ENCODE results near the gene LLPH.

Gene LLPH

DNA sequence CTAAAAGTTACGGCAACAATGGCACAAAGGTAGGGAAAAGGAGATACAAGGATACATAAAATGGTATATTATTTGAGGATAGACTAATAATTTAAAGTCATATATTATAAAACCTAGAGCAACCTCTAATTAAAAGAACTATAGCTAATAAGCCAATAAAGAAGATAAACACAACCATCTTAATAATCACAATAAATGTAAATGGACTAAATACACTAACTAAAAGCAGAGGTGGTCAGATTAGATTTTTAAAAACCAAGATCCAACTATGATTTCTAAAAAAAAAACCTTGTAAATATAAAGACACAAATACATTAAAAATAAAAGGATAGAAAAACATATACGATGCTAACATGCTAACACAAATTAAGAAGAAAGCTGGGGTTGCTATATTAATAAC, 10.7 kb upstream of the LLPH start:
- FAIRE-seq = no peak

DNA sequence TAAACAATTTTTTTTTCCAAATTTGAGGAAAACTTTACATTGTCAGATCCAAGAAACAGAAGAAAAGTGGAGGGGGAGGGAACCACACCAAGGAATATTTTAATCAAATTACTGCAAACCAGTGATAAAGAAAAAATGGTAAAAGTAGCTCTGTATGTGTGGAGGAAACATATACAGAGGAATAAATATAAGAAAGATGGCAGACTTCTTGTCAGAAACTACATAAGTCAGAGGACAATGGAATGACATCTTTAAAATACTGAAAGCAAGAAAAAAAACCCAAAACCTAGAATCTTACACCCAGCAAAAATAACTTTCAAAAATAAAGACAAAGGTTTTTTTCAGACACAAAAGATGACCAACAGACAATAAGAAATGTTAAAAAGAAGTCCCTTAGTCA, 10.2 kb upstream of the LLPH start:
- FAIRE-seq = no peak

DNA sequence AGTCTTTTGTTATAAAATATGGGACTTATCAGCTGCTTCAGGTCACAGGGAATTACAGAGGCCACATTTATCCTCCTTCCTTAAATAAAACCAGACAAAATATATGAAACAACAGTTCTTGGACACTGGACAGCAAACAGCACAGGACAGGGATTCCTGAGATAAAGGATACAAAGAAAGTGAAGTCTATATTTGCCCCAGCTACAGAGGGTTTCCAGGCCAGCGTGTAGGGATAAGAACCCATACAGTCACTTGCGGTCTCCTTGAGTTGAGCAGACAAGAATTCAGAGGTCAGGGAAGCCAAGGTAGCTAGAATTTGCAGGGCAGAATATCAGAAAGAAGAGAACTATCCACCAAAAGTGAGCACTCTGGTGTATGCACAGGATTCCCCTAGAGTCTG, 8.8 kb upstream of the LLPH start:
- no peak for FAIRE-seq

DNA sequence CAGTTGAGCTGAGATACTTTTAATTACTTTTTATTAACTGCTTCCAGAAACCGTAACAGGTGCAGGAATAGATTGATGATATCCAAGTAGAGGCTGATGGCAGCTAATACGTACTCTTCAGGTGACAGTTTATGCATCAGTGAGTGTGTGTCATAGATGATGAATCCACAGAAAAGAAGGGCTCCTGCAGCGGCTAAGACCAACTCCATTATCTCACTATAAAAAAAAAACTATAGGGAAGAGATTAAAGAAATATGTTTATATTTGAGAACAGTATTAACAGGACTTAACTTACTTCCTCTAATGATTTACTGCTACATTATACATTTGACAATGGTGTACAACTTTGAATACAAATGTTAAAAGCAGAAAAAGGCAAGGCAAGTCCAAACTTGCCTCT, 7.4 kb upstream of the LLPH start:
- no peak for FAIRE-seq

DNA sequence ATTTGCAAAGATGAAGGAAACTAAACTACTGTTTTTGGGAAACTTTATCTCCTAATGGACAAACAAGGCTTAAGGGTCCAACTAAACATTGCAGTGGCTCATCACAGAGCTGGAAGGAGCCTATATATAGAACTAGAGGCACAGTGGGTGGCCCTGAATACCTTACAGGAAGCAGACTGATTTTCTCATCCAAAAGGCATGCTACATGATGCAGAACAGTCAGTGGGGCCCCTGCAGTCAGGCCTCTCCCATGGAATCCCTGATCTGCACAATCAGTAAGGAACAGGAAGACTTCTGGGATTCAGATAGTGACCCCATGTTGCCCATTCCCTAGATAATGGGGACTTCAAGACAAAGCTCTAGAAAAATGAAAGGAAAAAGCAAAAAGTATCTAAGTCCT, 1.9 kb upstream of the LLPH start:
- no peak for FAIRE-seq

DNA sequence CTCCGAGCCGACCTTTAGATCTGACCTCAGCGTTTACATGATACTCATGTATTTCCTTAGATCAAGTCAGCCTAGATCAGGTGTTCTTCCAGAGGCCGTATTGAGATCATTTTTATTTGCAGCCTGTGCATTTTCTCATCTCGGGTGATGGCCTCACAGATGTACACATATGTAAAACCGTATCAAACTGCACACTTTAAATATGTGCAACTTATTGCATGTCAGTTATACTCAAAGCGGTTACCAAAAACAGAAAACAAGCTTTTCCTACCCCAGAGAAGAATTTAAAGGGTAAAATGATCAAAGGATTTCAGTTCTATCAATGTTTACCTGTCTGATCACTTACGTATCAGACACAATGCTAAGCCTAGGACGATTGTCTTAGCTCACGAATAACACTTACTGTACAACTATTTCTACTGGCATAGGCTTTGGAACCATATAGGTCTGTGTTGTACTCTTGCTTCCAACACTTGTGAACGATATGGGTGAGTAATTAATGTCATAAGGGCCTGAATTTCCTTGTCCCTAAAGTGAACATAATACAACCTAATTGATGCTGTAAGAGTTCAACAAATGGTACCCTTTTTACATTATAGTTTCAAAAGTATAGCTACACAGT, 628 bp upstream of the LLPH start:
- FAIRE-seq = no peak

DNA sequence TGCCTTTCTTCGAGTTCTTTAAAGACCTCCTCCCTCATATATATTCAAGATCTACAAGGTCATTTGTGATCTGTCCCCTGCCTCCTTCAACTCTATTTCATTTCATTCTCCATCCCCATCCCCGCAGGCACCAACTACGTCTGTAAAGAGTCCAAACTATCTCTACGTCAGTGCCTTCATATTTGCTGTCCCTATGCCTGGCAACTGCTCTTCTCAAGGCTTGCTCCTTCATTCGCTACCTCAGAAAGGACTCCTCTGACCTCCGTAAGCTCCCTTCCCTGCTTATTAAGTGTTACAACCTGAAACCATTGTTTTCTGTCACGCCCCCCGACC, 650 bp downstream of the LLPH start:
- FAIRE-seq = no peak

DNA sequence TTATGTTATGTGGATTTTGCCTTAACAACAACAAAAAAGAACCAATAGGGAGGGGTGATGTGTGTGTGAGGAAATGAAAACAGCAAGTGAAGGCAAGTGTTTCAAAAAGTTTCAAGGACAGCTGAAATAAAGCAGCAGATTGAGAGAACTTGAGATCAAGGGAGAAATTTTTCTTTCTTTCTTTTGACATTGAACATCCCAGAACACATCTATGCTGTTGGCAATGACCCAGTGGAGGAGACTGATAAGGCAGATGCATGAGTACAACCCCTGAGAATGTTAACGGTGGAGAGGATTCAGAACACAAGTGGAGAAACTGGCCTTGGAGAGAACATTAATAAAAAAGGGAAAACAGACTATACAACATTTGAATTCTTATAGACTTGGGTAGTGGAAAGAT, 2.9 kb downstream of the LLPH start:
- no peak for FAIRE-seq

DNA sequence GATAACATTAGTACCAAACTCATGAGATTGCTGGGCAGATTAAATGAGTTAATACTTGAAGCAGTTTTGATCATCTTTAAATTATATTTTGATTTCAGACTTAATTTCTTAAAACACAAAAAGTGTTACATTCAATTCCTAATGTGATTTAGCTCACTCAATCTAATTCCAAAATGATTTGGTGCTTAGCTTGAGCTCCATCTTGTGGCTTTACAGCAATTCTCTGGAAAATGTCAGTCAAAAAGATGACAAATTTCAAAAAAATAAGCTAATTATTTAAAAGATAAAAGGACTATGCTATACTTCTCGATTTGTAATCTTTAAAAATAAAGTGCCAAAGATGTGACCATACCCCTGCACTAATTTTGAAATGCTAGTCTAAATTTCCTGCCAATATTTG, 10.1 kb downstream of the LLPH start:
- FAIRE-seq = no peak

DNA sequence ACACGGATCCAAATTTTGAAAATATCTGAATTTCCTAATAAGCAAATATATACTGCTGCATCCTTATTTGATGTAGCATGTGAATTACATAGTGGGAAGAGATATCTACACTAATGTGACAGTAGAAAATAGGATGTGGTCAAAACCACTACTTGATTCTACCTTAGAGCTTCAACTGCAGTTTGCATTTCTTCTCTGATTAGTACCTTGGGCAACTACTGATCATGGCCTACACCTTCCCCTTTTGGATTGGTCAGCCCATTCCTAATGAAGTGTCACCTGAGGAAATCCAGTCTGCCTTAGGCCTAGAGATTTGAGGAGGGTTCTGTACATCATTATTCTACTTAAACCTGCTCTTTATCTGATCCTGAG, 10.7 kb downstream of the LLPH start:
- FAIRE-seq = no peak

DNA sequence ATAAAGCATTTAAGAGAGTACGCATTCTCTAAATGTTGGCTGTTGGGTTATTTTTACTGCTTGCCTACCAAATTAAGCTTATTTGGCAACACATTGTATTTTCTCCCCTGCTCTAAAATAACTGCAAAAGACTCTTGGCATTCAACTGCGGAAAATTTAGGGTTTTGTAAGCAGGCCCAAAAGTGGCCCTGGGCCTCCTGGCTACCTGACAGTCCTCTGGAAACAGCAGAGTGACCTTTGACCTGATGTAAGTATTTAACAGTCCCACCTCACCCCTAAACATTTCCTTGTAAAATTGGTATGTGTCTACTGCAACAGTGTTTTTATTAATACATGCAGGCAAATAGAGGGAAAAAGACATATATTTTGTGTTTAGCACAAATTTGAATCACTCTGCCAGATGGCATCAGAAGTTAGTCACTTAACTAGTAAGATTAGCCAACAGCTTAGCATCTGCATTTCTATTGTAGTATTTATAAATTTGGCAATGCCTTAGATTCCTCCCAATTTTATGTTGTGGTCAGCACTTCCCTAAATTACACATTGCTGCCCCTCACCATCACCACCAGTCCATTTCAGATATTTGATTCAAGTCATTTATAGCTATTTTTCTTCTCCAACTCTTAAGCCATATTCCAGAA, 11.2 kb downstream of the LLPH start:
- FAIRE-seq = no peak

DNA sequence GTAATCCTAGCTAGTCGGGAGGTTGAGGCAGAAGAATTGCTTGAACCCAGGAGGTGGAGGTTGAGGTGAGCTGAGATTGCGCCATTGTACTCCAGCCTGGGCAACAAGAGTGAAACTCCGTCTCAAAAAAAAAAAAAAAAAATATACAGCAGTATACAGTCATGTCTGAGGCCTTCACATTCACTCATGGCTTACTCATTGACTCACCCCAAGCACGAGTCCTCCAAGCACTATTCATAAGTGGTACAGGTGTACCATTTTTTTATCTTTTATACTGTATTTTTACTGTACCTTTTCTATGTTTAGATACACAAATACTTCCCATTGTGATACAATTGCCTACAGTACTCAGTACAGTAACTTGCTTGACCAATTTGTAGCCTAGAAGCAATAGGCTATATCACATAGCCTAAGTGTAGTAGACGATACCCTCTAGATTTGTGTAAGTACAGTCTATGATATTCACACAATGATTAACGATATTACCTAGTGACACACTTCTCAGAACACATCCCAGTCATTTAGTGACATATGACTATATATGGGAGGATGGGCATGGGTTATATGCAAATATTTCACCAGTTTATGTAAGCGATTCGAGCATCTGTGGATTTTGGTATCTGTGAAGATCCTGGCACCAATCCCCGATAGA, 12.2 kb downstream of the LLPH start:
- FAIRE-seq = no peak

DNA sequence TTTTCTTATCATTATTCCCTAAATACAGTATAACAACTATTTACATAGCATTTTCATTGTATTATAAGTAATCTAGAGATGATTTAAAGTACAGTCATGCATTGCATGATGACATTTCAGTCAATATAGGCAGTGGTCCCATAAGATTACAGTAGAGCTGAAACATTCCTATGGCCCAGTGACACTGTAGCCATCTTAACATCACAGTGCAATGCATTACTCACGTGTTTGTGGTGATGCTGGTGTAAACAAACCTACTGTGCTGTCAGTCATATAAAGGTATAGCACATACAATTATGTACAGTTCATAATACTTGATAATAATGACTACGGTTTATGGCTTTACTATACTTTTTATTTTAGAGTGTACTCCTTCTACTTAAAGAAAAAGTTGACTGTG, 13.3 kb downstream of the LLPH start:
- FAIRE-seq = no peak

DNA sequence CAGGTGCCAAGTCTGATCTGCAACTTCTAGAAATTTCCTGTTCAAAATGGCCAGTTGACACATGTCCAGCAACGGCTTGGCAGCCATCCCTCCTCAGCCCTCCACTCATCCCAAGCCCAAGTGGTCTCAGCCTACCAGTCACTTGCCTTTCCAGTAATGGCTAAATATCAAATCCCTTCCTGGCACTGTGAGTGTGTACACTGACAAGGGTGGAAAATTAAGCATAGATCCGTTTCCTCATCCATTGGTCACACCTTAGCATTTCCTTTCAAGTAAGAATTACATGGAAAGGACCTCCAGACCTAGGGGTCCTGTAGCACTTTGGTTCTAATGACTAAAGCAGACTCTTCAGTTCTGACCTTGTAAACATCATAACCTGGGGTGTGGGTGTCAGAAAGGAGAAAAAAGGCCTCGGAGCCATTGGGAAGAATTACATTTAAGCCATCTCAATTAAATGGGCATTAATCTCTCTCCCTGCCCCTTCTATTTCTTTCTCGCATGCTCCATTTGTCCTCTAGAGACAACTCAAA, 15.4 kb downstream of the LLPH start:
- no peak for FAIRE-seq

DNA sequence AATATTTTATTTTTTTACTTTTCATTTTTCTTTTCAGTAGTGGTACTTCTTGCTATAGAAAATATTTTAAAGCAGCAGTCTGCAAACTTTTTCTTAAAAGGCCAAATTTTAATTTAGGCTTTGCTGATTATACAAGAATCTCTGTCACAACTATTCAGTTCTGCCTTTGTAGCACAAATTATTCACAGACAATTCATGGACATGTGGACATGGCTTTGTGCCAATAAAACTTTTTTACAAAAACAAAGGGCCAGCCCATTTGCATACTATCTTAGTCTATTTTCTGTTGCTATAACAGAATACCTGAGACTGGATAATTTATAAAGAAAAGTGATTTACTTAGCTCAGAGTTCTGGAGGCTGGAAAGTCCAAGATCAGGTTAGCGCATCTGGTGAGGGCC, 17.1 kb downstream of the LLPH start:
- FAIRE-seq = no peak

DNA sequence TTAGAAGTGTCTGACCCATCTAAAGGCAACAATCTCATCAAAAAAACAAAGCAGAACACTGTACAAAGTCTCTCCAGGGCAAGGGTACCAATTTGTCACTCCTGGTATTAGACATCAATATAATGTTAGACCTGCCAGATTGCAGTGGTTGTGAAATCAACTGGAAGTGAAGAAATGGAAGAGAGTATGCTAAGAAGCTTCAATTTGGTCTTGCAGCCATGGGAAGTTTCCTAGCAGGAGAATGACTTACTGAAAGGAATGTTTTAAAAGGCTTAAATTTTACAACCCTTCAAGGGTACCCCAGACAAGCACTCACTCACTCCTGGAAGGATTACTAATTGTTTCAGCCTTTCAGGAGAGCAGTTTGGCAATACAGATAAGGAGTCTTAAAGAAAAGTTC, 18.9 kb downstream of the LLPH start:
- FAIRE-seq = no peak

DNA sequence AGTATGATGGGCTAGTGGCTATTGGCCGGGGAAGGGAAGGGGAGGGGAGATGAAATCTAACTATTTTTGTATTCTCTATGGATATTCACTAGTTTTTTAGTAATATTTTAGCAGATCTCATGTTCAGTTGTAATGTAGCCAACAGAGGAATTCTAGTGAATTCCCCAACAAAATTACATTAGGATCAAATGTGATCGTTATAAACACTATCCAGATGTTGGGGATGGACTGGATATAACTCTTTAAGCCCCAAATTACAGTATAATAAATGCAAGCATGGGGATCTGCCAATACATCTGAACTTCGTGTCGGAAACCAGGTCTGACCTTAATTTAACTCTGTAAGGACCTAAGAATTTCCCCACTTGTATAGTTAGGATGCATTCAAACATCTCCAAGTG, 21.5 kb downstream of the LLPH start:
- FAIRE-seq = no peak

DNA sequence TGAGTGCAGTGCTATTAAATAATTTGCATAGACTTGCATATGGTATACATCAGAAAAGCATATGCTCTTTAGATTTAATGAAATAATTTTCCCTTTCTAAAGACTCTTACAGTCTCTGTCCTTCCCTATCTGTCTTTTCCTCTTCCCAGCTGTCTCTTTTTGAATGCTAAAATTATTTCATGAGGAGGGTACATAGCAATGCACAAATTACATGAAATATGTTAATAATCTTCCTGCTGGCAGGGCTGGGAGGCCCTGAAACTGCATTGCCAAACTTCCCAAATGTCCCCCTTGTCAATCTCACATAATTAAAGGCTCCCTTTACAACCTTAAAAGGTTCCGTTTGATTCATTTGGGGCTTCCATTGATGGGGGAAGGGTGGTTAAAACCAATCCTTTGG, 22.2 kb downstream of the LLPH start:
- FAIRE-seq = no peak

DNA sequence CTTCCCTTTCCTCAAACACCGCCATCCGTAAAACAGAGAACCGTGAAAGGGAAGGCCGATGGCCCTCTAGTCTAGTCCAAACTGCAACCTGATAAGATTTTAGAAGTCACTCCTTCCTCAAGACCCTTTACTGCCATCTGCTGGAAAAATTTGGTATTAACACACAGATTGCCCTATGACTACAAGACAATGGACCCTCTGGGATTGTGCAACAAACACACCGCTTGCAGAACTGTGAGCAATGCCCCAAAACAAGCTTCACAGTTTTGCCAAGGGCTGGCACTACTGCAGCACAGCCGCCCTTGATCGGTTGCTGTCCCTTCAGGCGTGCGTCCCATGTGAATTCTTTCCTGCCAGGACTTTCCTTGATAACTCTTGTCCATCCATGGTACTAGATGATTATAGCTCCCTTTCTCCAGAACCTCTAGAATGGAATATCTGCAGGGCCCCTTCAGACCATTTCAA, 23.1 kb downstream of the LLPH start:
- FAIRE-seq = peak; percentile 90

DNA sequence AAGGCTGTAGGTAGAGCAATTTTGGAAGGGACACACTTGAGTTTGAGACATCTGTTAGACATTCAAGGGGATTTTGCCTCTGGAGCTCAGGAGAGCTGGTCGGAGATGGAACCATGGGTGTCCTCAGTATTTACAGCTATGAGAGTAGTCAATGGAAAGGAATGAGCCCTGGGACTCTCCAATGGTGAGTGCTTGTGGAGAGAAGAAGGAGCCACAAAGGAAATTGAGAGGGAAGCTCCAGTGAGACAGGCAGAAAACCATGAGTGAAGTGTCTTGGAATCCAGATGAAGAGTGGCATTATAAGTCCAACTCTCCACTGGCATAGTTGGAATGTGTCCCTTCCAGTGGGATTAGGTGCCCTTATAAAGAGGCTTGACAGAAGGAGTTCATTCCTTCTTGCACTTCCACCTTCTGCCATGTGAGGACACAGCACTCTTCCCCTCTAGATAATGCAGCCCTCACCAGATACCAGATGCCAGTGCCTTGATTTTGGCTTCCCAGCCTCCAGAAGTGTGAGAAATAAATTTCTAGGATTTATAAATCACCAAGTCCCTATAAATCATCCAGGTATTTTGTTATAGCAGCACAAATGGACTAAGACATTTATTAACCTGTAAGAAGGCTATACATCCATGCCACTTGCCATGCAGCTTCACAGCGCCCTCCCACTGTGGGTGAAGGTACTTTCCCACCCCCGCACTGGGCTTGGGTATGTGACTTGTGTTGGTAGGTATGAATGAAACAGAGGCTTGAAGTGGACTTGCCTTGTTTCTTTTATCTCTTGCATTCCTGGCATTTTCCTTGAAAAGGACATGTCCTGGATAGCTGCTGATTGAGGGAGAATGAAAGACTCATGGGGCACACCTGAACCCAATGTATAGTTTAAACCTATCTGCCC, 27.3 kb downstream of the LLPH start:
- no peak for FAIRE-seq

DNA sequence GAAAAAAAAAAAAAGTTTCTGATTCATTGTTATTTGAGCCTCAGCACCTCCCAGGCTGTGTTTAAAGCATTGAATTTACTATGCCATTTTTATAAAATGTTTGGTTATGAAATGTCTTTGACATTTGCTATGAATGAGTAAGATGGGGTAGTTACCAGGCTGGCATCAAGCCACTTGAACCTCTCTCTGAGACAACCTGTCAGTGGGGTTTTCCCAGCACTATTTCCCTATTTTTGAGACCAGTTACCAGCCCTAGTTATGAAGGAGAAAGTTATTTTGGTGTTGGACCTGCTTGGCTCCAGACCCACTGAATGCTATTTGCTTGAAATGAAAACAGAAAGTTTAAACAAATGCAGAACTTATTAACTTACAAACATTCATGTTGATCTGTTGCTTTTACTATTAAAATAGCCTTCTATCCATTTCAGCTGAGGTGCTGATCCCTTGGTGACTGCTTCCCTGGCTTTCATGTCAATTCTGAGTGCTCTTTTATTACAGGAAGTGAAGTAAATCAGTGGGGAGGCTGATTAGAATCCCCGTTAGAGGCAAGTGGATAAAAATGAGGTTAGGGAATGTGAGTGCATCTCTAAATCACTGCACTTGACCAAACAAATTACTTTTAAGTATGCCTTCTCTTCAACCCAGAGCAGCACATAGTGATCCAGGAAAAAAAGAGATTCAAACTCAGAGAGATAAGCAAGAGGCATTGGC, 37.8 kb downstream of the LLPH start:
- no peak for FAIRE-seq

DNA sequence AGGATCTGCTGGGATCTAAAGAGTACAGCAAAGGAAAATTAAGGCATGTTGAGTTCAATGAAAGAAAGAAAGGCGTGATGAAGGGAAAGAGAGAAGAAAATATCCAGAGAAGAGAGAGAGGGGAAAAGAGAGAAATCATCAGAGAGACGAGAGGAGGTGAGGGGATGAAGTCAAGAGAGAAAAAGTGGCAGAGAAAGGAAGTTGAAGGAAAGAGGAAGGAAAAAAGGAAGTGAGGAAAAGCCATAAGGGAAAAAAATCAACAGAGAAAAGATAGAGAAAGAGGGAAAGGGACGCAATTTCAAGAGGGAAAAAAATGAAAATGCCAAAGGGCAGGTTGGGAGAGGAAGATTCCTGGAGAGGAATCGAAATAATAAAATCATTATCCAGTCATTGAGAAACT, 40.4 kb downstream of the LLPH start:
- no peak for FAIRE-seq
